ENCODE data around the gene KCNJ10. TPM values are rescaled to one million over a fixed set of nuclear protein-coding genes. Genes with fewer than 3 reads are reported as not detected.

KCNJ10 gene
- total and polyA plus RNA-seq, 2 of the 13 experiments (the other 11 are each of a cell fraction or from before 2014, with no cell fraction given) = 4.4 to 10.3 TPM

DNA sequence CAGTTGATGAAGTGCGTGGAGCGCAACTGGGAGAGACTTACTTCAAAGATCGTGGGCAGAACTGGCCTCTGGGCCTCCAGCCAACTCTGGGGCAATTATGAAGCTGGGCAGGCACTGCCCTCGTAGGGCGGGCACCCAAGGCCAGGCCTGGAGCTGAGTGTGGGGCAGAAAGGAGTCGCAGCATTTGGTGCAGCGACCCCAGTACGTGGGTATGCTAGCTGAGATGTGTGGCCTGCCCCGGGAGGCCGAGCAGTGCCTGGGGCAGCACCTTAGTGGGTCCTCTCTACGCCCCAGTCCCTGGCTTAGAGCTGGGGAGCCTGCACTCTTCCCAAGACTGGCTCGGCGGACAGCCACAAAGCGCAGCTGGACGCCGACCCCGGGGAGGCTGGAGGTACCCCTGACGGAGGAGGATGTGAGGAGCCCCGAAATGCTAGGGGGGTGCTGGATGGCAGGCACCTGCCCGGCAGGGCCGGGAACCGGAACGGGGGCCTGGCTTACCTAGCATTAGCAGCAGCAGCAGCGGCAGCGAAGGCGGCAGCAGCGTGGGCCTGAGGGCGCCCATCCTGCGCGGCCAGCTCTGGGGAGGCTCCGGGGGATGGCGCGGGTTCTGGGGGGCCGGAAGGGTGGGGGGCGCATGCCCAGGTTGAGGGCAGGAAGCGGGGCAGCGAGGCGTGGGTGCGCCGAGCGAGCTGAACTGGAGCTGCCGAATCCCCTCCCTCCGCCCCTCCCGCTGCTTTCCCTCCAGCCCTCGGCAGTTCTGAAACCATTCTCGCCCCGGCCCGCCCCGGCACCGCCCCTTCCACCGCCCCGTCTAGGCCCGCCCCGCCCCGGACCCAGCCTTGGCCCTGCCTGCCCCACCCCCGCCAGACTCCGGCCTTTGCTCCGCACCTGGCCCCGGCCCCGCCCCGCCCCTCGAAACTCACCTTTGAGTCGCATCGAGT is 28.2 kb upstream of the KCNJ10 start, which contains the start of gene IGSF8 (continued):
- TF ChIP-seq ZNF747 (CRISPR knock-in tag; IDR thresholded peaks at IDR 0.05; ENCODE audit: borderline replicate concordance) = no peak
- TF ChIP-seq ZNF749 (CRISPR knock-in tag; IDR thresholded peaks at IDR 0.05; ENCODE audit: borderline replicate concordance) = no peak
- no peak for TF ChIP-seq ZNF207 (IDR thresholded peaks at IDR 0.05; ENCODE audit: borderline replicate concordance)
- TF ChIP-seq ZMYM3 (CRISPR knock-in tag; IDR thresholded peaks at IDR 0.05) = no peak
- no peak for TF ChIP-seq RORA (CRISPR knock-in tag; IDR thresholded peaks at IDR 0.05)
- TF ChIP-seq ZFP62 (CRISPR knock-in tag; IDR thresholded peaks at IDR 0.05) = no peak
- TF ChIP-seq, protein P1, sequence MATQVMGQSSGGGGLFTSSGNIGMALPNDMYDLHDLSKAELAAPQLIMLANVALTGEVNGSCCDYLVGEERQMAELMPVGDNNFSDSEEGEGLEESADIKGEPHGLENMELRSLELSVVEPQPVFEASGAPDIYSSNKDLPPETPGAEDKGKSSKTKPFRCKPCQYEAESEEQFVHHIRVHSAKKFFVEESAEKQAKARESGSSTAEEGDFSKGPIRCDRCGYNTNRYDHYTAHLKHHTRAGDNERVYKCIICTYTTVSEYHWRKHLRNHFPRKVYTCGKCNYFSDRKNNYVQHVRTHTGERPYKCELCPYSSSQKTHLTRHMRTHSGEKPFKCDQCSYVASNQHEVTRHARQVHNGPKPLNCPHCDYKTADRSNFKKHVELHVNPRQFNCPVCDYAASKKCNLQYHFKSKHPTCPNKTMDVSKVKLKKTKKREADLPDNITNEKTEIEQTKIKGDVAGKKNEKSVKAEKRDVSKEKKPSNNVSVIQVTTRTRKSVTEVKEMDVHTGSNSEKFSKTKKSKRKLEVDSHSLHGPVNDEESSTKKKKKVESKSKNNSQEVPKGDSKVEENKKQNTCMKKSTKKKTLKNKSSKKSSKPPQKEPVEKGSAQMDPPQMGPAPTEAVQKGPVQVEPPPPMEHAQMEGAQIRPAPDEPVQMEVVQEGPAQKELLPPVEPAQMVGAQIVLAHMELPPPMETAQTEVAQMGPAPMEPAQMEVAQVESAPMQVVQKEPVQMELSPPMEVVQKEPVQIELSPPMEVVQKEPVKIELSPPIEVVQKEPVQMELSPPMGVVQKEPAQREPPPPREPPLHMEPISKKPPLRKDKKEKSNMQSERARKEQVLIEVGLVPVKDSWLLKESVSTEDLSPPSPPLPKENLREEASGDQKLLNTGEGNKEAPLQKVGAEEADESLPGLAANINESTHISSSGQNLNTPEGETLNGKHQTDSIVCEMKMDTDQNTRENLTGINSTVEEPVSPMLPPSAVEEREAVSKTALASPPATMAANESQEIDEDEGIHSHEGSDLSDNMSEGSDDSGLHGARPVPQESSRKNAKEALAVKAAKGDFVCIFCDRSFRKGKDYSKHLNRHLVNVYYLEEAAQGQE (IDR thresholded peaks at IDR 0.05; ENCODE audit: borderline replicate concordance in 1 of 2, low read depth in 1 of 2, low read length in 2 of 2) = no peak
- no peak for TF ChIP-seq ZMYM2 (CRISPR knock-in tag; IDR thresholded peaks at IDR 0.05)
- TF ChIP-seq, protein P2, sequence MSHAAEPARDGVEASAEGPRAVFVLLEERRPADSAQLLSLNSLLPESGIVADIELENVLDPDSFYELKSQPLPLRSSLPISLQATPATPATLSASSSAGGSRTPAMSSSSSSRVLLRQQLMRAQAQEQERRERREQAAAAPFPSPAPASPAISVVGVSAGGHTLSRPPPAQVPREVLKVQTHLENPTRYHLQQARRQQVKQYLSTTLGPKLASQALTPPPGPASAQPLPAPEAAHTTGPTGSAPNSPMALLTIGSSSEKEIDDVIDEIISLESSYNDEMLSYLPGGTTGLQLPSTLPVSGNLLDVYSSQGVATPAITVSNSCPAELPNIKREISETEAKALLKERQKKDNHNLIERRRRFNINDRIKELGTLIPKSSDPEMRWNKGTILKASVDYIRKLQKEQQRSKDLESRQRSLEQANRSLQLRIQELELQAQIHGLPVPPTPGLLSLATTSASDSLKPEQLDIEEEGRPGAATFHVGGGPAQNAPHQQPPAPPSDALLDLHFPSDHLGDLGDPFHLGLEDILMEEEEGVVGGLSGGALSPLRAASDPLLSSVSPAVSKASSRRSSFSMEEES (CRISPR knock-in tag; IDR thresholded peaks at IDR 0.05) = 0 out of 2 replicates have a peak, but pooled peaks have one; percentile 15
- TF ChIP-seq SKI (IDR thresholded peaks at IDR 0.05; ENCODE audit: partially characterized antibody) = no peak
- TF ChIP-seq, protein P3, sequence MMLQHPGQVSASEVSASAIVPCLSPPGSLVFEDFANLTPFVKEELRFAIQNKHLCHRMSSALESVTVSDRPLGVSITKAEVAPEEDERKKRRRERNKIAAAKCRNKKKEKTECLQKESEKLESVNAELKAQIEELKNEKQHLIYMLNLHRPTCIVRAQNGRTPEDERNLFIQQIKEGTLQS (CRISPR knock-in tag; IDR thresholded peaks at IDR 0.05) = no peak
- TF ChIP-seq TEAD2 (CRISPR knock-in tag; IDR thresholded peaks at IDR 0.05) = no peak
- no peak for TF ChIP-seq SMC3 (IDR thresholded peaks at IDR 0.05; ENCODE audit: low read length)
- TF ChIP-seq, protein P4, sequence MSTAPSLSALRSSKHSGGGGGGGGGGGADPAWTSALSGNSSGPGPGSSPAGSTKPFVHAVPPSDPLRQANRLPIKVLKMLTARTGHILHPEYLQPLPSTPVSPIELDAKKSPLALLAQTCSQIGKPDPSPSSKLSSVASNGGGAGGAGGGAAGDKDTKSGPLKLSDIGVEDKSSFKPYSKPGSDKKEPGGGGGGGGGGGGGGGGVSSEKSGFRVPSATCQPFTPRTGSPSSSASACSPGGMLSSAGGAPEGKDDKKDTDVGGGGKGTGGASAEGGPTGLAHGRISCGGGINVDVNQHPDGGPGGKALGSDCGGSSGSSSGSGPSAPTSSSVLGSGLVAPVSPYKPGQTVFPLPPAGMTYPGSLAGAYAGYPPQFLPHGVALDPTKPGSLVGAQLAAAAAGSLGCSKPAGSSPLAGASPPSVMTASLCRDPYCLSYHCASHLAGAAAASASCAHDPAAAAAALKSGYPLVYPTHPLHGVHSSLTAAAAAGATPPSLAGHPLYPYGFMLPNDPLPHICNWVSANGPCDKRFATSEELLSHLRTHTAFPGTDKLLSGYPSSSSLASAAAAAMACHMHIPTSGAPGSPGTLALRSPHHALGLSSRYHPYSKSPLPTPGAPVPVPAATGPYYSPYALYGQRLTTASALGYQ (CRISPR knock-in tag; IDR thresholded peaks at IDR 0.05) = peak; percentile 32; the same call in 1 of the 2 replicates
- TF ChIP-seq, protein P5, sequence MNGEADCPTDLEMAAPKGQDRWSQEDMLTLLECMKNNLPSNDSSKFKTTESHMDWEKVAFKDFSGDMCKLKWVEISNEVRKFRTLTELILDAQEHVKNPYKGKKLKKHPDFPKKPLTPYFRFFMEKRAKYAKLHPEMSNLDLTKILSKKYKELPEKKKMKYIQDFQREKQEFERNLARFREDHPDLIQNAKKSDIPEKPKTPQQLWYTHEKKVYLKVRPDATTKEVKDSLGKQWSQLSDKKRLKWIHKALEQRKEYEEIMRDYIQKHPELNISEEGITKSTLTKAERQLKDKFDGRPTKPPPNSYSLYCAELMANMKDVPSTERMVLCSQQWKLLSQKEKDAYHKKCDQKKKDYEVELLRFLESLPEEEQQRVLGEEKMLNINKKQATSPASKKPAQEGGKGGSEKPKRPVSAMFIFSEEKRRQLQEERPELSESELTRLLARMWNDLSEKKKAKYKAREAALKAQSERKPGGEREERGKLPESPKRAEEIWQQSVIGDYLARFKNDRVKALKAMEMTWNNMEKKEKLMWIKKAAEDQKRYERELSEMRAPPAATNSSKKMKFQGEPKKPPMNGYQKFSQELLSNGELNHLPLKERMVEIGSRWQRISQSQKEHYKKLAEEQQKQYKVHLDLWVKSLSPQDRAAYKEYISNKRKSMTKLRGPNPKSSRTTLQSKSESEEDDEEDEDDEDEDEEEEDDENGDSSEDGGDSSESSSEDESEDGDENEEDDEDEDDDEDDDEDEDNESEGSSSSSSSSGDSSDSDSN (CRISPR knock-in tag; IDR thresholded peaks at IDR 0.05) = peak; percentile 56; the same call in 1 of the 2 replicates
- TF ChIP-seq PAX8 (CRISPR knock-in tag; IDR thresholded peaks at IDR 0.05; ENCODE audit: borderline replicate concordance) = no peak

Data from HepG2 (cell line).